CD4-positive, alpha-beta T cell treated with Interleukin-1 beta for 1 hour (primary cell): ENCODE measurements around the gene CDK18.

Experiments used
- DNase-seq, 2 donors: peaks; one replicate each; pipeline ENCODE4 v3.0.0-alpha.2; 2020 to 2022

CDK18 gene

GRCh38 chr1:205575294-205575885, 70.9 kb downstream of the CDK18 start:
- no peak for DNase-seq

DNA sequence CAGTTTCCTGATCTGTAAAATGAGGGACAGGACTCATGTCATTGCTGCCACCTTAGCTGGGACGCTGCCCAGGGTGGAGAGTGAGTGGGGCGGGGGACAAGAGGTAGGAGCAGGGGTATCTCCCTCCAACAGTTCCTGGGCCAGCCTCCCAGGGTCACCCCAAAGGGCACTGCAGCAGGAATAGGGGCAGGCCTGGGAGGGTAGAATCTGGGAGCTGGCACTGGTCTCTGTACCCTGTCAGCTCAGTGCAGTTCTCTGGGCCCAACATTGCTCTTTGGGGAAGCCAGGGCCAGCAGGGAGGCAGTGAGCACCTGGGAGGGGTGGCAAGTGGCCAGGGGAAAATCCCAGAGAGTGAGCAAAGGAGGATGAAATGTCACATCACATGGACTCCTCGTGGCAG, 71.5 kb downstream of the CDK18 start:
- no peak for DNase-seq

- DNase-seq, result no peak
Observed at GRCh38 chr1:205576805-205577761, 72.6 kb downstream of the CDK18 start.

GRCh38 chr1:205577874-205578658, 73.6 kb downstream of the CDK18 start:
- no peak for DNase-seq

- DNase-seq, result no peak
Observed at GRCh38 chr1:205578780-205579571, 74.5 kb downstream of the CDK18 start.

DNA sequence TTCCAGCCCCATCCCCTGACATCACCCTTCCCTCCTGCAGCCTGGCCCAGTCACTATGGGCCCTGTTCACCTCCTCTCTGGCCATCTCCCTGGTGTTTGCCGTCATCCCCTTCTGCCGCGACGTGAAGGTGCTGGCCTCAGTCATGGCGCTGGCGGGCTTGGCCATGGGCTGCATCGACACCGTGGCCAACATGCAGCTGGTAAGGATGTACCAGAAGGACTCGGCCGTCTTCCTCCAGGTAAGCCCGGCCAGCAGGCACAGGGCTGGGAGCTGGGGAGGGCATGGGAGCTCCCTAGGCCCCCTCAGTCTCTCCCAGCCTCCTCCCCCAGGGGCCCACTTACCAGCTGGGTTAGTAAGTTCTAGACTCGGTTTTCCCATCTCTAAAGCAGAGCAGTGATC, 75.2 kb downstream of the CDK18 start:
- DNase-seq, result no peak

- no peak for DNase-seq
Observed at GRCh38 chr1:205580140-205580922, 75.9 kb downstream of the CDK18 start.

GRCh38 chr1:205580923-205581180, 76.4 kb downstream of the CDK18 start:
- no peak for DNase-seq

DNA sequence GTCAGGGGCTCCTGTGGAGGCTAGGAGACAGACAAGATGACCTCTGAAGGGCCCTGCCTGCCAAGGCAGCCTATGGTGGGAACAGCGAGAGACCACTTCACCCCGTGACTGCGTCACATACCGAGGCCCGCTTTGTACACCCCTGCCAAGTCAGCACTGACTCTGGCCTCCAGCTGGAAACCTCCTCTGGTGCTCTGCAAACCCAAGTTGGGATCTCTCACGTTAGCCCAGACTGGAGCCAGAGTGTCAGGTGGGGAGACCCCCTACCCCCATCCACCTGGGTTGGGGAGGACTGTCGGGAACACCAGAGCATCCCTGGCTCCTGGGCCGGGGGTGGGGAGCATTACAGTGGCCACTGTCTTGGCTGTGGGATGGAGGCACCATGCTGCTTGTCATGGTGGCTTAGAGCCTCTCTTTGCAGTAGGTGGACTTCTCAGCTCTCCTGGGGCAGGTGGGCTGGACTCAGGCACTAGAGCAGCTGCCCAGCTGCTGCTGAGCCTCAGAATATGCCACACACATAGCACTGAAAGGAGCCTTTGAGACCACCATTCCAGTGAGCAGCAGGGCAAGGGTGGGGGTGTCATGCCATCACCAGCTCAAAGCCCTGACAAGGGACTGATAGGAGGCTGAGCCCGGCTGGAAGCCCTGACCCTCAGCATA, 77.0 kb downstream of the CDK18 start:
- no peak for DNase-seq

- DNase-seq, result no peak
Observed at GRCh38 chr1:205582046-205582445, 77.6 kb downstream of the CDK18 start.
